WTC11 (cell line): ENCODE measurements around the gene RTF1. TPM values are rescaled to one million over a fixed set of nuclear protein-coding genes. Genes with fewer than 3 reads are reported as not detected.

Experiments used
- ARID4B ChIP-seq: sonication (generic); formaldehyde crosslinking; IDR thresholded peaks from 2 replicates; pipeline ENCODE4 v1.8.0; 2023; ENCODE audit warnings: missing genetic modification reagents, mild to moderate bottlenecking, borderline replicate concordance
- CREM ChIP-seq: sonication (generic); formaldehyde crosslinking; IDR thresholded peaks from 2 replicates; pipeline ENCODE4 v1.8.1; 2022; ENCODE audit warnings: mild to moderate bottlenecking, missing genetic modification reagents, moderate library complexity
- ETV6 ChIP-seq: sonication (generic); formaldehyde crosslinking; IDR thresholded peaks from 2 replicates; pipeline ENCODE4 v1.8.1; 2022; ENCODE audit warnings: mild to moderate bottlenecking, missing genetic modification reagents
- FOXK1 ChIP-seq: sonication (generic); formaldehyde crosslinking; IDR thresholded peaks from 2 replicates; pipeline ENCODE4 v1.8.0; 2022; ENCODE audit warnings: mild to moderate bottlenecking, moderate library complexity, missing genetic modification reagents
- GTF2I ChIP-seq: fragments of 250-450 bp; sonication (Bioruptor Pico); conservative IDR thresholded peaks from 2 replicates; pipeline ENCODE4 v1.4.0; 2021; ENCODE audit warnings: mild to moderate bottlenecking
- HMGA2 ChIP-seq: fragments of 250-450 bp; sonication (Bioruptor Pico); IDR thresholded peaks from 2 replicates; pipeline ENCODE4 v1.4.0; 2021; ENCODE audit warnings: mild to moderate bottlenecking, moderate library complexity
- IRF2 ChIP-seq: sonication (generic); formaldehyde crosslinking; IDR thresholded peaks from 2 replicates; pipeline ENCODE4 v1.8.0; 2022; ENCODE audit warnings: low read depth, missing genetic modification reagents, borderline replicate concordance
- JUN ChIP-seq: sonication (generic); formaldehyde crosslinking; IDR thresholded peaks from 2 replicates; pipeline ENCODE4 v1.8.0; 2023; ENCODE audit warnings: mild to moderate bottlenecking, missing genetic modification reagents
- MXD4 ChIP-seq: fragments of 250-450 bp; sonication (Bioruptor Pico); IDR thresholded peaks from 2 replicates; pipeline ENCODE4 v1.8.0; 2021; ENCODE audit warnings: mild to moderate bottlenecking, moderate library complexity, borderline replicate concordance
- NFATC4 ChIP-seq: fragments of 250-450 bp; sonication (Bioruptor Pico); IDR thresholded peaks from 2 replicates; pipeline ENCODE4 v1.9.0; 2021; ENCODE audit warnings: mild to moderate bottlenecking
- NR2C2 ChIP-seq: sonication (generic); formaldehyde crosslinking; IDR thresholded peaks from 2 replicates; pipeline ENCODE4 v1.8.0; 2022; ENCODE audit warnings: mild to moderate bottlenecking, missing genetic modification reagents
- PRRX2 ChIP-seq: fragments of 250-450 bp; sonication (Bioruptor Pico); IDR thresholded peaks from 2 replicates; pipeline ENCODE4 v1.8.0; 2021; ENCODE audit warnings: mild to moderate bottlenecking
- RELA ChIP-seq: sonication (generic); formaldehyde crosslinking; IDR thresholded peaks from 2 replicates; pipeline ENCODE4 v1.8.1; 2022; ENCODE audit warnings: missing genetic modification reagents, mild to moderate bottlenecking, borderline replicate concordance
- SOX15 ChIP-seq: fragments of 250-450 bp; sonication (Bioruptor Pico); IDR thresholded peaks from 2 replicates; pipeline ENCODE4 v1.9.0; 2021; ENCODE audit warnings: mild to moderate bottlenecking
- SP1 ChIP-seq: sonication (generic); formaldehyde crosslinking; conservative IDR thresholded peaks from 2 replicates; pipeline ENCODE4 v1.8.1; 2022; ENCODE audit warnings: missing genetic modification reagents
- TCF7 ChIP-seq: sonication (generic); formaldehyde crosslinking; IDR thresholded peaks from 2 replicates; pipeline ENCODE4 v1.8.0; 2022; ENCODE audit warnings: mild to moderate bottlenecking, low read depth, missing genetic modification reagents, moderate library complexity
- ZNF219 ChIP-seq: sonication (generic); formaldehyde crosslinking; IDR thresholded peaks from 2 replicates; pipeline ENCODE4 v1.8.0; 2023; ENCODE audit warnings: missing genetic modification reagents, mild to moderate bottlenecking, borderline replicate concordance
- ZNF263 ChIP-seq: sonication (generic); formaldehyde crosslinking; IDR thresholded peaks from 2 replicates; pipeline ENCODE4 v1.8.1; 2022; ENCODE audit warnings: low read depth, mild to moderate bottlenecking, moderate library complexity, missing genetic modification reagents
- ZNF416 ChIP-seq: fragments of 250-450 bp; sonication (Bioruptor Pico); IDR thresholded peaks from 2 replicates; pipeline ENCODE4 v1.9.0; 2021; ENCODE audit warnings: mild to moderate bottlenecking, inconsistent platforms
- total RNA-seq: library from RNA; stranded (reverse); gene quantifications from 3 replicates; pipeline ENCODE4 v1.2.3, GENCODE V29; 2021
- TF ChIP-seq, protein P1 (sequence below): sonication (generic); formaldehyde crosslinking; IDR thresholded peaks from 2 replicates; pipeline ENCODE4 v1.8.1; 2022; ENCODE audit warnings: low read depth, mild to moderate bottlenecking, moderate library complexity, missing genetic modification reagents, borderline replicate concordance
- TF ChIP-seq, protein P2 (sequence below): sonication (generic); formaldehyde crosslinking; IDR thresholded peaks from 2 replicates; pipeline ENCODE4 v1.8.1; 2023; ENCODE audit warnings: mild to moderate bottlenecking, missing genetic modification reagents
- TF ChIP-seq, protein P3 (sequence below): sonication (generic); formaldehyde crosslinking; IDR thresholded peaks from 2 replicates; pipeline ENCODE4 v1.8.0; 2022; ENCODE audit warnings: missing genetic modification reagents
- TF ChIP-seq, protein P4 (sequence below): sonication (generic); formaldehyde crosslinking; IDR thresholded peaks from 2 replicates; pipeline ENCODE4 v1.8.0; 2023; ENCODE audit warnings: mild to moderate bottlenecking, missing genetic modification reagents
- TF ChIP-seq, protein P5 (sequence below): sonication (generic); formaldehyde crosslinking; IDR thresholded peaks from 2 replicates; pipeline ENCODE4 v1.8.1; 2023; ENCODE audit warnings: mild to moderate bottlenecking, missing genetic modification reagents

Gene RTF1
- total RNA-seq, 1 experiment from 2014 or later, result 52.3 TPM

DNA sequence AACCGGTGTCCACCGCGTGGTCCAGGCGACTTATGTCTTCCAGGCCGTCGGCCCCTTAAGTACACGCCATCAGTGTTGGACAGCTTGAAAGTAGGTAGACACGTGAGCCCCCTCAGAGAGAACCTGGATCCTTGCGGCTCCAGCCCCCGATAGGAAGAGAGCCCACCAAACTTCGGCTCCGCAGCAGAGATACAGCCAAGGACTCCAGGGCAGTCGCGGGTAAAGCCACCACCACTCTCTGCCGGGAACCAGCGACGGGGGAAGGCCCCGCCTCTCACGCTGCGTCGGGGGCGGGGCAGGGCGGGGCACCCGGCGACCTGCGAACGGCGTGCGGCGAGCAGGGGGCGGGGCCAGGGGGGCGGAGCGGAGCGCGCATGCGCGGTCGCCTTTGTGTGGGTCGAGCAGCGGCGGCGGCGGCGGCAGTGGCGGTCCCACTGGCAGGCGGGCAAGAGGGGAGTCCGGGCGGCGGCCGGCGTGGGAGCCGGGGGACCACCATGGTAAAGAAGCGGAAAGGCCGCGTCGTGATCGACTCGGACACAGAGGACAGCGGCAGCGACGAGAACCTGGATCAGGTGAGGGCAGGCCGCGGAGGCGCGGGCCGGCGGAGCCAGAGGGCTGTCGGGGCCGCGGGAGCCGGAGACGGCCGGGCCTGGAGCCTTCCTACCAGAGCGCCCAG is at the start of gene RTF1 (continued):
- TF ChIP-seq, protein P1, sequence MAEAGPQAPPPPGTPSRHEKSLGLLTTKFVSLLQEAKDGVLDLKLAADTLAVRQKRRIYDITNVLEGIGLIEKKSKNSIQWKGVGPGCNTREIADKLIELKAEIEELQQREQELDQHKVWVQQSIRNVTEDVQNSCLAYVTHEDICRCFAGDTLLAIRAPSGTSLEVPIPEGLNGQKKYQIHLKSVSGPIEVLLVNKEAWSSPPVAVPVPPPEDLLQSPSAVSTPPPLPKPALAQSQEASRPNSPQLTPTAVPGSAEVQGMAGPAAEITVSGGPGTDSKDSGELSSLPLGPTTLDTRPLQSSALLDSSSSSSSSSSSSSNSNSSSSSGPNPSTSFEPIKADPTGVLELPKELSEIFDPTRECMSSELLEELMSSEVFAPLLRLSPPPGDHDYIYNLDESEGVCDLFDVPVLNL (CRISPR knock-in tag), result no peak
- 0 out of 2 replicates have a peak, but pooled peaks have one; percentile 53 for TF ChIP-seq ZNF219
- TF ChIP-seq TCF7 (CRISPR knock-in tag), result 0 out of 2 replicates have a peak, but pooled peaks have one; percentile 18
- TF ChIP-seq ZNF263 (CRISPR knock-in tag), result no peak
- no peak for TF ChIP-seq SOX15 (CRISPR knock-in tag)
- 0 out of 2 replicates have a peak, but pooled peaks have one; percentile 20 for TF ChIP-seq ETV6 (CRISPR knock-in tag)
- TF ChIP-seq GTF2I, result no peak
- TF ChIP-seq CREM (CRISPR knock-in tag), result peak; percentile 15; the same call in 1 of the 2 replicates
- TF ChIP-seq, protein P2, sequence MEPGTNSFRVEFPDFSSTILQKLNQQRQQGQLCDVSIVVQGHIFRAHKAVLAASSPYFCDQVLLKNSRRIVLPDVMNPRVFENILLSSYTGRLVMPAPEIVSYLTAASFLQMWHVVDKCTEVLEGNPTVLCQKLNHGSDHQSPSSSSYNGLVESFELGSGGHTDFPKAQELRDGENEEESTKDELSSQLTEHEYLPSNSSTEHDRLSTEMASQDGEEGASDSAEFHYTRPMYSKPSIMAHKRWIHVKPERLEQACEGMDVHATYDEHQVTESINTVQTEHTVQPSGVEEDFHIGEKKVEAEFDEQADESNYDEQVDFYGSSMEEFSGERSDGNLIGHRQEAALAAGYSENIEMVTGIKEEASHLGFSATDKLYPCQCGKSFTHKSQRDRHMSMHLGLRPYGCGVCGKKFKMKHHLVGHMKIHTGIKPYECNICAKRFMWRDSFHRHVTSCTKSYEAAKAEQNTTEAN (CRISPR knock-in tag), result no peak
- no peak for TF ChIP-seq HMGA2 (CRISPR knock-in tag)
- no peak; the same call in 1 of the 2 replicates for TF ChIP-seq FOXK1
- no peak for TF ChIP-seq PRRX2 (CRISPR knock-in tag)
- TF ChIP-seq MXD4, result no peak
- peak; percentile 51 for TF ChIP-seq ARID4B (CRISPR knock-in tag)
- TF ChIP-seq SP1 (CRISPR knock-in tag), result peak; percentile 87
- TF ChIP-seq, protein P3, sequence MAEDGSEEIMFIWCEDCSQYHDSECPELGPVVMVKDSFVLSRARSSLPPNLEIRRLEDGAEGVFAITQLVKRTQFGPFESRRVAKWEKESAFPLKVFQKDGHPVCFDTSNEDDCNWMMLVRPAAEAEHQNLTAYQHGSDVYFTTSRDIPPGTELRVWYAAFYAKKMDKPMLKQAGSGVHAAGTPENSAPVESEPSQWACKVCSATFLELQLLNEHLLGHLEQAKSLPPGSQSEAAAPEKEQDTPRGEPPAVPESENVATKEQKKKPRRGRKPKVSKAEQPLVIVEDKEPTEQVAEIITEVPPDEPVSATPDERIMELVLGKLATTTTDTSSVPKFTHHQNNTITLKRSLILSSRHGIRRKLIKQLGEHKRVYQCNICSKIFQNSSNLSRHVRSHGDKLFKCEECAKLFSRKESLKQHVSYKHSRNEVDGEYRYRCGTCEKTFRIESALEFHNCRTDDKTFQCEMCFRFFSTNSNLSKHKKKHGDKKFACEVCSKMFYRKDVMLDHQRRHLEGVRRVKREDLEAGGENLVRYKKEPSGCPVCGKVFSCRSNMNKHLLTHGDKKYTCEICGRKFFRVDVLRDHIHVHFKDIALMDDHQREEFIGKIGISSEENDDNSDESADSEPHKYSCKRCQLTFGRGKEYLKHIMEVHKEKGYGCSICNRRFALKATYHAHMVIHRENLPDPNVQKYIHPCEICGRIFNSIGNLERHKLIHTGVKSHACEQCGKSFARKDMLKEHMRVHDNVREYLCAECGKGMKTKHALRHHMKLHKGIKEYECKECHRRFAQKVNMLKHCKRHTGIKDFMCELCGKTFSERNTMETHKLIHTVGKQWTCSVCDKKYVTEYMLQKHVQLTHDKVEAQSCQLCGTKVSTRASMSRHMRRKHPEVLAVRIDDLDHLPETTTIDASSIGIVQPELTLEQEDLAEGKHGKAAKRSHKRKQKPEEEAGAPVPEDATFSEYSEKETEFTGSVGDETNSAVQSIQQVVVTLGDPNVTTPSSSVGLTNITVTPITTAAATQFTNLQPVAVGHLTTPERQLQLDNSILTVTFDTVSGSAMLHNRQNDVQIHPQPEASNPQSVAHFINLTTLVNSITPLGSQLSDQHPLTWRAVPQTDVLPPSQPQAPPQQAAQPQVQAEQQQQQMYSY, result no peak
- no peak for TF ChIP-seq IRF2
- TF ChIP-seq NR2C2 (CRISPR knock-in tag), result no peak
- no peak for TF ChIP-seq RELA (CRISPR knock-in tag)
- TF ChIP-seq, protein P4, sequence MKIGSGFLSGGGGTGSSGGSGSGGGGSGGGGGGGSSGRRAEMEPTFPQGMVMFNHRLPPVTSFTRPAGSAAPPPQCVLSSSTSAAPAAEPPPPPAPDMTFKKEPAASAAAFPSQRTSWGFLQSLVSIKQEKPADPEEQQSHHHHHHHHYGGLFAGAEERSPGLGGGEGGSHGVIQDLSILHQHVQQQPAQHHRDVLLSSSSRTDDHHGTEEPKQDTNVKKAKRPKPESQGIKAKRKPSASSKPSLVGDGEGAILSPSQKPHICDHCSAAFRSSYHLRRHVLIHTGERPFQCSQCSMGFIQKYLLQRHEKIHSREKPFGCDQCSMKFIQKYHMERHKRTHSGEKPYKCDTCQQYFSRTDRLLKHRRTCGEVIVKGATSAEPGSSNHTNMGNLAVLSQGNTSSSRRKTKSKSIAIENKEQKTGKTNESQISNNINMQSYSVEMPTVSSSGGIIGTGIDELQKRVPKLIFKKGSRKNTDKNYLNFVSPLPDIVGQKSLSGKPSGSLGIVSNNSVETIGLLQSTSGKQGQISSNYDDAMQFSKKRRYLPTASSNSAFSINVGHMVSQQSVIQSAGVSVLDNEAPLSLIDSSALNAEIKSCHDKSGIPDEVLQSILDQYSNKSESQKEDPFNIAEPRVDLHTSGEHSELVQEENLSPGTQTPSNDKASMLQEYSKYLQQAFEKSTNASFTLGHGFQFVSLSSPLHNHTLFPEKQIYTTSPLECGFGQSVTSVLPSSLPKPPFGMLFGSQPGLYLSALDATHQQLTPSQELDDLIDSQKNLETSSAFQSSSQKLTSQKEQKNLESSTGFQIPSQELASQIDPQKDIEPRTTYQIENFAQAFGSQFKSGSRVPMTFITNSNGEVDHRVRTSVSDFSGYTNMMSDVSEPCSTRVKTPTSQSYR (CRISPR knock-in tag), result no peak
- TF ChIP-seq, protein P5, sequence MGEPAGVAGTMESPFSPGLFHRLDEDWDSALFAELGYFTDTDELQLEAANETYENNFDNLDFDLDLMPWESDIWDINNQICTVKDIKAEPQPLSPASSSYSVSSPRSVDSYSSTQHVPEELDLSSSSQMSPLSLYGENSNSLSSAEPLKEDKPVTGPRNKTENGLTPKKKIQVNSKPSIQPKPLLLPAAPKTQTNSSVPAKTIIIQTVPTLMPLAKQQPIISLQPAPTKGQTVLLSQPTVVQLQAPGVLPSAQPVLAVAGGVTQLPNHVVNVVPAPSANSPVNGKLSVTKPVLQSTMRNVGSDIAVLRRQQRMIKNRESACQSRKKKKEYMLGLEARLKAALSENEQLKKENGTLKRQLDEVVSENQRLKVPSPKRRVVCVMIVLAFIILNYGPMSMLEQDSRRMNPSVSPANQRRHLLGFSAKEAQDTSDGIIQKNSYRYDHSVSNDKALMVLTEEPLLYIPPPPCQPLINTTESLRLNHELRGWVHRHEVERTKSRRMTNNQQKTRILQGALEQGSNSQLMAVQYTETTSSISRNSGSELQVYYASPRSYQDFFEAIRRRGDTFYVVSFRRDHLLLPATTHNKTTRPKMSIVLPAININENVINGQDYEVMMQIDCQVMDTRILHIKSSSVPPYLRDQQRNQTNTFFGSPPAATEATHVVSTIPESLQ (CRISPR knock-in tag), result no peak
- TF ChIP-seq ZNF416 (CRISPR knock-in tag), result no peak
- peak; percentile 82 for TF ChIP-seq JUN (CRISPR knock-in tag)
- no peak for TF ChIP-seq NFATC4 (CRISPR knock-in tag)
